GM21825 (cell line): Measurements from ENCODE around the gene CADM1.

Experiments used
- ATAC-seq: cut with Tn5 transposase; IDR thresholded peaks from one replicate; pipeline ENCODE4 v1.9.1; 2021; ENCODE audit warnings: mild to moderate bottlenecking, moderate library complexity; ENCODE audit not compliant: unreplicated experiment

The CADM1 gene

DNA sequence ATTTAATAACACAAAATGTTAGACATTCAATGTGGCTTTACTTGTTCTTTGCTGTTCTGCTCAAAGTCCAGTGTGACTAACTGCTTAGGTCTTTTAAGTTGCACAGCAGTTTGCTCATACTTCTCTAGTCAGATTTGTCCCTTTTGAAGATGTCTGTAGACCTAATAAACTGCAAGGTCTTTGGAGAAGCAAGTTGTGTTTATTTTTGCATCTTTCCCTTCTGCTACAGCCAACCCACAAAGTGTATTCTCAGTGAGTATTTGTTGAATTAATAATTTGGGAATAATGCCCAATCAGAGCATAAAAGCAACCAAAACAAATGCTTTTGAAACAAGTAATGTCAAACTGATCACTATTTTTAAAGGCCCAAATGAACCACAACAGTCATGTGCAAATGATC lies 312.5 kb downstream of the CADM1 start:
- no peak for ATAC-seq

DNA sequence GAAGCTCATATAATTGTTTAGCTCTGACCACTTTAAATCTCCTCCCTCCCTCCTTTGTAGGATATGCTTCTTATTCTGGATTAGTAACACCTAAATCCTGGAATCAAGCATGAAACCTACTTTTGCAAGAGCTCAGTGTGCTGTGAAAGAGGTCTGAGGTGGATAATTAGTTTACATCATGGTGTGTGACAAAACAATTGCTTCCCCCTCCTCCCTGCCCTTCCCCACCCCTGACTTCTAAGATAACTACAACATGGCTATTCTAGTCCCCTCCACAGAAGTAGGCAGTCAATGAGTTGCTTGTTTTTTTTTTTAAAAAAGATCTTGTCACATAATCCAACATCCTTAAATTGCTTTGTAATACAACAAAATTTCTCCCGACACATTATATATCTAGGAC lies 314.0 kb downstream of the CADM1 start:
- ATAC-seq, result no peak

DNA sequence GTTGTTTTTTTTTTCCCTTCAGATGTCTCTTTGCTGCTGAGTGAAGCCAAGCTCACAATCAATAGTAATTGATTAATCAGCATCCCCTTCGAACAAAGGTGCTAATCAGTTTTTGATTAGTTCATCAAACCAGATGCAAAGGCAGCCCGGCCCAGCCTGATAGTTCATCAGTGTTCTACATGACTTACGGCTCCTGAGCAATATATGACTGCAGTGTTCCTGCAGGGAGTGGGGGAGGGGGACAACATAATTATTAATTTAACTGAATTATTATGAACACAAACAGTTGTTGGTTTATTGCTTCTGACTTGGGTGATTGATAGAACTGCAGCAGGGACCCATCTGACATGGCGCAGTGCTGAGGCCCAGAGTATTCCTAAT lies 315.3 kb downstream of the CADM1 start:
- ATAC-seq, result no peak

DNA sequence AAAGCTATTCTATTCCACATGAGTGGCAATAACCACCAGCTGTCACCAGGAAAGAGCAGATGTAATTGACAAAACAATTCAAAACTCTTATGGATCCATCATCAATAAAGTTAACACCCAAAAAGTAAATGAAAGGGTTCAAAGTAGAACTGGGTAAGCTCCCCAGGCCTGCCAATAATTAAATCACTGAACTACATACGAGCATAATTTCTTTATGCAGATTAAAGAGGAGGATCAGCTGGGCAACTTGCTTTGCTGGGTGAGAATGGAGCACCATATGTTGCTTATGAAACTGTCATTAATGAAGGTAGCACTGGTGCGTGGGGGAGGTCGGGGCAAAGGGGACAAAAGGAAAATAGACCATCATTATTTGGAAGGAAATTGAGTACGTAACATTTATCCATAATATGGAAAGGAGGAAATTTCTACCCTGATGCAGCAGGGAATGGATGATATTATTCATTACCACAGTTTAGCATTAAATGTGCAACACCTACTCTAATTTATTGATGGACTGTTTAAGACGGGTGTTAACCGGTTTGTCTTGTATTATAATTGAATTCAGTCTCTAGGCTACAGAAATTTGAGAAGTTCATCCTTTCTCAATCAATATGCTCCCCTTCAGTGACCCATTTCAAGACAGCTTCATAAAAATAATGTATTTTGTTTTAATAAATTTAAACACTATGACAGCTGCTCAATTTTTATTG lies 315.9 kb downstream of the CADM1 start:
- ATAC-seq, result no peak

DNA sequence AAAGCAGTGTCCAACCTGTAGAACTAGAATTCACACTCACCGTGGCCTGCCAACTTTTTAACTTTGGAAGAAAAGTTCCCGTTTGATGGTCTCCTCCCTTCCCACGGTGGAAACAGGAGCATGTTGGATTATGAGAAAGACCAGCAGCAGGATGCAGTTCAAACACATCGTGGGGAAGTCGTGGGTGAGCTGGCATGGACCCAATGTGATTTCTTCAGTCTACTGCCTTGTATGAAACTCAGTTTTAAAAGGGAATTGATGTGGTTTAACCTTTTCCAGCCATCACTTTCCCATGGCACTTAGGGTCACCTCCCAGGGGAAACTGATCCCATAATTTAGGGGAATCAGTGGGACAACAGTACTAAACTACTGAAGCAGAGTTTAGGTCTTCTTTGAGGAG lies 318.3 kb downstream of the CADM1 start:
- ATAC-seq, result no peak

- ATAC-seq, result no peak
These were observed 318.7 kb downstream of the CADM1 start for GRCh38 chr11:115185507-115185906.

GRCh38 chr11:115184901-115185300 lies 319.3 kb downstream of the CADM1 start:
- no peak for ATAC-seq

DNA sequence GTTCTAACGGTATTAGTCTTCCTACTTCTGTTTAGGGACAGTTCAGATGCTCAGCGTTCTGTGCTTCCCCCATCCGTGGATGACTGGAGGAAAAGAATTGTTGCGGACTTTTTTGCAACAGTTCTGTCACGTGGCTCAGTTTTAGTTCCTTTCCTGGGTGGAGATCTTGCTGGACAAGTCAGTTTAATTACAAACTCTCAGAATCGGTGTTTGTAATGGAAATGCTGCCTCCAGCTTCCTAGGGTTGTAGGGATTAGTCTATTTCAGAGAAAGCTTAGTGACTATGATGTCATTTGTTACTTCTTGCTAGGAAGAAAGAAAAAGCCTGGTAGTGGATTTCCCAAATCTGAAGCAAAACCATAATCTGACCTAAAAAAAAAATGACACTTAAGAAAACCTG lies 320.4 kb downstream of the CADM1 start:
- no peak for ATAC-seq

GRCh38 chr11:115183136-115183535 lies 321.1 kb downstream of the CADM1 start:
- ATAC-seq, result no peak

DNA sequence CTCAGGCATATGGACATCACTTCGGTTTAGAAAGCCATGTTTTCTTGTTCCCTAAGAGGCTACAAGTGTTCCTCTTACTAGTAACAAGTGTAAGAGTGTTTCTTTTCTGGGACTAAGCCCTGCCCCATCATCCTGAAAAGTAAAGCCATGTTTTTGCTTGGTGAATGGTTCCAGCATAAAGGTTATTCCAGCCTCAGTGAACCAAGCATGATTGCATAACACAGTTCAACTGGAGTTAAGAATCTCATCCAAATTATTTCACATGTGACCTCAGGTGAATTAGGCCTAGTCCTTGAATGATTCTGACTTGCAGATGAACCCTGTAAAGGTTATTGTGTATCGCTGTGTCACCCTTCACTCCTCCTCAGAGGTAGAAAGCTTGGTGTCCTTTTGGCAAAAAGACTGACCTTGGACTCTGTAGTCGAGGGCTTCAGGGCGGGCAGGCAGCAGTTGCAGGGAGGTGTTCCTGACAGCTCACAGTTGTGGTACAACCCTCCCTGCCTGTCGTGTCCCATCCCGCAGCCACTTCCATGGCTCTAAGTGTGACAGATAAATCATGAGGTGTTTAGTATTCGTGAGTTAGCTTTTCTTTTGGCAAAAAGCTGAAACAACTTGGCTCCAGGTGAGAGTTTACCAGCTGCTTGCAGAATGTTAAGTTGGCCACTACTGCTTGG lies 321.8 kb downstream of the CADM1 start:
- no peak for ATAC-seq

- no peak for ATAC-seq
These were observed 322.7 kb downstream of the CADM1 start for GRCh38 chr11:115181538-115181937.

GRCh38 chr11:115180272-115180671 lies 323.9 kb downstream of the CADM1 start:
- no peak for ATAC-seq

DNA sequence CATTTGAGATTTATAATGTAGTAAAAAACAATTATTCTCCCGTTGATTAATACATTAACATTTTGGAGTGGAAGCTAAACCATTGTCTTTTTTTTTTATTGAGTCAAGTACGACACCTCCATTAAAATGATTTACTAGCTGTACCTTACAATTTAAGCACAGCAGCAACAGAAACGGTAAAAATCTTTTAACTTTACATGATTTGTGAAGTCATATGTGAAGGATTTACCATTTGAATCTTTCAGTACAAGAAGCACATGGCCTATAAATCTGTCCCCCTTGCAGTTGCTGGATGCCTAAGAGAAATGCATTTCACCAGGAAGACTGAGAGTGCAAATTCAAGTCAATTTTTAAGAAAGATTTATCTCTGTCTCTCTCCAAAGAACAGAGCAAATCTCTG lies 324.6 kb downstream of the CADM1 start:
- no peak for ATAC-seq

- no peak for ATAC-seq
These were observed 325.5 kb downstream of the CADM1 start for GRCh38 chr11:115178705-115179104.

DNA sequence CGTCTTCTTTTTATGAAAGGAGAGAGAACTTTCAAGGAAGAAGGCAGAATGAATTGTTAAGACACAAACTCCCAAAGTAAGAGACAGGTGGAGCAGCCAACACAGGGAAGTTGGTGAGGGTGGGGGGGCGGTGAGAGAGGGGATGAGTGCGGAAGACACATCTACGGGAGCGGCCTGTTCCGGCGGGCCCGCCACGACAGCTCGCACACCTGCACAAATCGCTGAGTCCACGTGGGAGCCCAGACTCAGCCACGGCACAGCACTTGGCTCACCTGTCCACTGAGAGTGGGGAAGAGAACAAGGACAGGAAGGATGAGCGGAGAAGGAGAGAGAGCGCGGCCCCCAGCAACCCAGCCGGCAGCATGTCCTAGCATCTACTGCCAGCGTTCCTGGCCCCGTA lies 331.1 kb downstream of the CADM1 start:
- ATAC-seq, result no peak

- no peak for ATAC-seq
These were observed 333.9 kb downstream of the CADM1 start for GRCh38 chr11:115170133-115170815.

GRCh38 chr11:115169251-115169650 lies 335.0 kb downstream of the CADM1 start:
- ATAC-seq, result no peak

- no peak for ATAC-seq
These were observed 335.5 kb downstream of the CADM1 start for GRCh38 chr11:115168686-115169085.

DNA sequence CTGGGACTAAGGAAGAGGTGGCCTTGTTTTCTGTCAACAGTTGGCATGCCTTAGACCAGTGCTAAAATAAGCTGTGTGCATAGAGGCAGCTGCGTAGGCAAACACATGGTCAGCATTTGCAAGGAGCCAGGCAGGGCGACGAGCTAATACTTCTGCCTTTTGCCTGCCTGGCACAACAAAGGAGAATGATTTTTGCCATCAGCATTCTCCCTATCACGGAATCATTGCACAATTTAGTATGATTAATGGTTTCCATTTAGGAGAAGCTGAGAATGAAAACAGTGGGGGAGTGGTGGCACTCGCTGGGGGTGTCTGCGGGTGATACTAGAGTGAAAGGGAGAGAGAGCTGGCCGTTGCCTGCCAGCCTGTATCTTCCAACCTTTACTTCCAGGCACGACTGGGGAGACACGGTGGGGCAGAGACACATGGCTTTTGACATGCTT lies 336.0 kb downstream of the CADM1 start:
- ATAC-seq, result no peak

DNA sequence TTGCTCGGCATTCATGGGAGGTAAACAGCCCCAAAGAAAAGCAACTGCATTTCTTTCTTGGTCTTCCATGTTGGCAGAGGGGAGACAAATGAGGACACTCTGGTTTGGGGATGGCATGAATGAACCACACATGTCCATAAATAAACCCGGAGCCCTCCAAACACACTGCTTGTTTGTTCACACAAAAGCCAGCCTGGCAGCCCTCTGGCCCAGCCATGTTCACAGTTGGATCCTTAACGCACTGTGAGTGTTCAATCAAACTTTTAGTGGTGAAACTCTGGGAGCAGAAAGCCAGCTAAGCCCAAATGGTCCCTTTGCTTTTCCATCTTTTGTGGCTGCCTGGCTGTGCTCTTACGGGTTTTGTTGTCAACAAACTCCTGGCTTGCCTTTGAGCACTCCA lies 336.8 kb downstream of the CADM1 start:
- ATAC-seq, result no peak

GRCh38 chr11:115166820-115167219 lies 337.4 kb downstream of the CADM1 start:
- no peak for ATAC-seq

DNA sequence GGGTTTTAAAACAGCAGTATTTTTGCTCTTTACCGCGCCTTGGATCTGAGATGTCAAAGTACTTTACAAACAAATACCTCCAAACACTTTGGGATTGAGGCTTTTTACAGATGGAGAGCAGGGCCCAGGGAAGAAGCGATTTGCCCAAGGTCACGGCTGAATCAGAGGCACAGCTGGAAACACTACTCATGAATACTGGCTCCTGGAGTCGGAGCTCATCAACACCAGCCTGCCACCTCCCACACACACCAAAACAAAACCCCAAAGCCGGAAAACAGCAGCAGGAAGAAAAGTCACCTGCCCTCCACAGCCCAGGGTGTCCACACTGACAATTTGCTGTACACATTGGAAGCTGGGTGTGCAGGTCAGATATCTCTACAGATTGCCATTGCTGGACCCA lies 339.4 kb downstream of the CADM1 start:
- no peak for ATAC-seq
